Activated CD4-positive, alpha-beta T cell treated with anti-CD3 and anti-CD28 coated beads, Interleukin-2, Interleukin-6, amounts not matched to agents 100 ng/mL and 50 ng/mL, durations not matched to agents 16 hours and 8 hours (primary cell): ENCODE measurements around the gene UST.
A peak's percentile ranks its signal among the peaks of the same experiment; 100 is the strongest.
"Not testable (repeated sequence)": the region's sequence is repeated elsewhere in the genome, so short reads cannot be mapped to it uniquely, and the experiment has no call there.

Source experiments
- DNase-seq: peaks from one replicate; pipeline ENCODE4 v3.0.0-alpha.2; 2020

Gene UST

DNA sequence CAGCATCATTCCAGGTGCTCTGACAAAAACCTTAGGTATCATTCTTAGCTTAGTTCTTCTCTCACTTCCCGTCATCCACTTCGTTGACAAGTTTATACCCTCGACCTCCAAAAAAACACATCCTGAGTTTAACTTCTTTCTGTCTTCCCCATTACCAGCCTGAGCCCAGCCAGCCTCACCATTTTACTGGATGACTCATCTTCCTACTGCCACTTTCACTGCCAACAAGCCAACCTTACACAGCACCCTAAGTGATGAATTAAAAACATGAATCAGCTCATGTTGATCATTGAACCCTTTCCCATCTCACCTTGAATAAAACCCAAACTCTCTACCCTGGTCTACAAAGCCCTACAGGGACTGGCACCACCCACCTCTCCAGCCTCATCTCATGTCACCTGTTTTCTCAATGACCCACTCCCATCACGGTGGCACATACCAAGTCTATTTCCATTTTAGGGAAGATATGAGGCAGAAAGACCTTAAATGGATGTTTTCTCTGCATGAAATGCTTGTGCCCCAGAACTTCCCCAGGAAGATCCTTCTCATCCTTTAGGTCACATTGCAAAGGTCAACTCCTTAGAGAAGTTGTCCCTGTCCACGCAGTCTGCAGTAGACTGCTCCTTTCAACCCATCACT lies 9.9 kb upstream of the UST start:
- peak; percentile 64 for DNase-seq

DNA sequence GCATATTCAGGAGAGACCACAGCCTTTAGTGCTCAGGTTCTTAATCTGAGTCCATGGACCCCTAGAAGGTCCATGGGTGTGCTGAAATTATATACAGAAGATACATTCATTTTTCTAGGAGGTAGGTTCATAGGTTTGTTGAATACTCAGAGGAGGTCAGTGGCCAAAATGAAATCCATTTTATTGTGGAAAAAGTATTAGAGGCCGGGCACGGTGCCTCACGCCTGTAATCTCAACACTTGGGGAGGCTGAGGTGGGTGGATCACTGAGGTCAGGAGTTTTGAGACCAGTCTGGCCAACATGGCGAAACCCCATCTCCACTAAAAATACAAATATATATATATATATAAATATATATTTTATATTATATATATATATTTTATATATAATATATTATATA lies 9.0 kb upstream of the UST start:
- DNase-seq = no peak

DNA sequence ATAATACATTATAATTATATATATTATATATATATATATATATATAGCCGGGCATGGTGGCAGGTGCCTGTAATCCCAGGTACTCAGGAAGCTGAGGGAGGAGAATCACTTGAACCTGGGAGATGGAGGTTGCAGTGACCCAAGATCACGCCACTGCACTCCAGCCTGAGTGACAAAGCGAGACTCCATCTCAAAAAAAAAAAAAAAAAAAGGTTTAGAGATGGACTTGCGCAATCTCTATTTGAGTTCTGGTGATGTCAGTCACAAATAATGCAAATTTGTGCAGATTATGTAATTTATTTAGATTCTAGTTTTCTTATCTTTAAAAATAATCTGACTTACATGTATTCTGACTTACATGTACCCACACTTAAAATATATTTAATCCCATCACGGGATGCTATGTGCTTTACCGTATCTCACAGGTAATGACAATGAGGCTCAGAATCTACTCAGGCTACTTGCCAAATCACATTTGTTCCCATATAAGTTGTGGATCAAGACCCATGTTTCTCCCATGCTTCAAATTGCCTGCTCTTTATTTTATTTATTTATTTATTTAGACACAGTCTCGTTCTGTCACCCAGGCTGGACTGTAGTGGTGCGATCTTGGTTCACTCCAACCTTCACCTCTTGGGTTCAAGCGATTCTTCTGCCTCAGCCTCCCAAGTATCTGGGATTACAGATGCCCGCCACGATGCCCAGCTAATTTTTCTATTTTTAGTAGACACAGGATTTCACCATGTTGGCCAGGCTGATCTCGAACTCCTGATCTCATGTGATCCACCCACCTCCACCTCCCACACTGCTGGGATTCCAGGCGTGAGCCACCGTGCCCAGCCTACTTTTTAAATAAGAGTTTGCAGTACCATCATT lies 7.6 kb upstream of the UST start:
- no peak for DNase-seq

DNA sequence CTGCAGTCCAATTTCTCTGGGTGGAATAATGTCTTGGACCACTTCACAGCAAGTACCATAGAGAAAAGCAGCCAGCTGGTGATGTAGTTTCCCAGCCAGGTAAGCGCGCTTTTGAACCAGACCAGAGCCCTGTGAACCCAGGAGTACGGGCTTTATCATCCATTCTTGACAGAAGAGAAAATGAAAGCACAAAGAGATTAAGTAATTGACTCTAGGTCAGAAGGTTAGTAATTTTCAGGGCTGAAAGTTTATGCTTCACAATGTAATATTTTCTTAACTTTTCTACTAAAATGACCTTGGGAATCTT lies 7.1 kb upstream of the UST start:
- no peak for DNase-seq

DNA sequence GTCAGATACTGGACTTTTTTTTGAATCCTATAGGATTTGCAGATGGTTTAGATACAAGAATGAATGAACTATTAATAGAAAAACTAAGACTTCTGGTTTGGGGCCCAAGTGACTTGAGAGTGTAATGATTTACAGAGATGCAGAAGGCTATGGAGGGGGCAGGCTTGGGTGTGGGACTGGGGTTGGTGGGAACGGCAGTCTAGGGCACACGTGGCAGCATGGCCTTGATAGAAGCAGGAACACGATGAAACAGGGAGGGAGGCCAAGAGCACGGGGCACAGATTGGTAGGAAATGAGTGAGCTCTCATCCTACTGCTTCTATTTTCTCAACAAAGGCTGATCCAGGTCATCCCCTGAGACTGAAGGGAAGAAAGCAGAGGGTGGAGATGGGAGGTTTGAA lies 3.4 kb upstream of the UST start:
- no peak for DNase-seq

DNA sequence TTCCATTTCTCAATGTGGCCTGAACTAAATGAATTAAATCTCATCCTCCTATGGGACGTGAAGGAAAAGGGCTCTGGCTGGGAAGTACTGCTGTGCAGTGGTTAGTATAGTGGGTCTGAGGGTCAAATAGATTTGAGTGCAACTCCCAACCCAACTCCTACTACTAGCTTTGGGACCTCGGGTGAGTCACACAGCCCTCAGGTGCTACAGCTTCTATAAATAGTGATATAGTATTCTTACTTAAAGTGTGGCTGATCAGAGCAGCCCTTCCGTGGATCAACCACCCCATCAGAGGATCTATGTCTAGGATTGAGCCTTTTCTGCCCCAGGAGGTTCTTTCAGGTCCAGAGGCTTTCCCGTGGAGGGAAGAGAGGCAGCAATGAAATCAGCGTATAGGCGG lies 904 bp upstream of the UST start:
- no peak for DNase-seq

DNA sequence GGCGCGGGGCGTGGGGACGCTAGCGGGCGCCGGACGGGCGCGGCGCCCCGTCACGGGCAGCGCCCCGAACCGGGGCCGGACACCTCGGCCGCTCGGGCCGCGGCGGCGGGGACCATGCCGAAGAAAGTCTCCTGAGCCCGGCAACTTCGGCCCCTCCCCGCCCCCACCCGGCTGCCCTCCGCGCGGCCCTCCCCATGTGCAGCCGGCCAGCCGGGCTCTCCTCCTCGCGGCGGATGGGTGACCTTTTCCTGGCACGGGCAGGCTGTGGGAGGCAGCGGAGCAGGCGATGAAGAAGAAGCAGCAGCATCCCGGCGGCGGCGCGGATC lies 278 bp downstream of the UST start:
- no peak for DNase-seq

DNA sequence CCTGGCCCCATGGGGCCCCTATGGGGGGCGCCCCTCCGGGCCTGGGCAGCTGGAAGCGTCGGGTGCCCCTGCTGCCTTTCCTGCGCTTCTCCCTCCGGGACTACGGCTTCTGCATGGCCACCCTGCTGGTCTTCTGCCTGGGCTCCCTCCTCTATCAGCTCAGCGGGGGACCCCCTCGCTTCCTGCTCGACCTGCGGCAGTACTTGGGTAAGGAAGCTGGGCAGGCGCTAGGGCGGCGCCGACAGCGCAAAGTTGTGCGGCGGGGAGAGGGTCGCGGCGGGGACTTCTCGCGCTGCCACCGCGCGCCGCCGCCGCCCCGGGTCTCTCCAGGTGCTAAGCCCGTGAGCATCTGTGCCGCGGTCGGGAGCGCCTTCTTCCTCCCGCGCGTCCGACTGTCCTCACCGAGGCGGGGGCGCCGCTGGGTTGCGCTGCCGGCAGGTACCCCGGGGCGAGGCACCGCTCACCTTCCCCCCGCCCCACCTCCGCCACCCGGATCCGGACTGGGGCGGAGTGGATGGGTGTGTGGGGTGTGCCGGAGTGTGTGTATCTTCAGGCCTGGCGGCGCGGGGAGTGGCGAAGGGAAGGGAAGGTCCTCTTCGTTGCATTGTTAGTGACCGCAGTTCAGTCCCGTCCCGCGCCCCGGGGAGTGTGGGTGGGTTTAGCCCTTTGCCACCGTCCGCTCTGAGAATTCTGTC lies 788 bp downstream of the UST start:
- peak; percentile 33 for DNase-seq

DNA sequence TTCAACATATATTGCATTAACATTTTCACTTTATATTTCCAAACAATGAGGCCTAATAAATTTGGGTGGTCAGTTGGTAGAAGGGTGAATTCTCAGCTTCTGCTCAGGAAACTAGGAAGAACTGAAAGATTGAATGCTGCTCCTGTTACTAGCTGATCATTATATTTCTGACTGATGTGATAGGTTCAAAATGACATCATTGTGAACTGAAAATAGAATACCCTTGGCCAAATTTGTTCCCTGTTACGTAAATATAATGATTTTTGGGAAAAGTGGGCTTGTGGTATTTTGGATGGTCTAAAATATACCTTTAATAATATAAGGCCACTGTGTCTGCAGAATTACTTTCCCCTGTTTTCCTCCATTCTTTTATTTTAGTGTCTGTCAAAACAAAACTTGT lies 2.8 kb downstream of the UST start:
- no peak for DNase-seq

DNA sequence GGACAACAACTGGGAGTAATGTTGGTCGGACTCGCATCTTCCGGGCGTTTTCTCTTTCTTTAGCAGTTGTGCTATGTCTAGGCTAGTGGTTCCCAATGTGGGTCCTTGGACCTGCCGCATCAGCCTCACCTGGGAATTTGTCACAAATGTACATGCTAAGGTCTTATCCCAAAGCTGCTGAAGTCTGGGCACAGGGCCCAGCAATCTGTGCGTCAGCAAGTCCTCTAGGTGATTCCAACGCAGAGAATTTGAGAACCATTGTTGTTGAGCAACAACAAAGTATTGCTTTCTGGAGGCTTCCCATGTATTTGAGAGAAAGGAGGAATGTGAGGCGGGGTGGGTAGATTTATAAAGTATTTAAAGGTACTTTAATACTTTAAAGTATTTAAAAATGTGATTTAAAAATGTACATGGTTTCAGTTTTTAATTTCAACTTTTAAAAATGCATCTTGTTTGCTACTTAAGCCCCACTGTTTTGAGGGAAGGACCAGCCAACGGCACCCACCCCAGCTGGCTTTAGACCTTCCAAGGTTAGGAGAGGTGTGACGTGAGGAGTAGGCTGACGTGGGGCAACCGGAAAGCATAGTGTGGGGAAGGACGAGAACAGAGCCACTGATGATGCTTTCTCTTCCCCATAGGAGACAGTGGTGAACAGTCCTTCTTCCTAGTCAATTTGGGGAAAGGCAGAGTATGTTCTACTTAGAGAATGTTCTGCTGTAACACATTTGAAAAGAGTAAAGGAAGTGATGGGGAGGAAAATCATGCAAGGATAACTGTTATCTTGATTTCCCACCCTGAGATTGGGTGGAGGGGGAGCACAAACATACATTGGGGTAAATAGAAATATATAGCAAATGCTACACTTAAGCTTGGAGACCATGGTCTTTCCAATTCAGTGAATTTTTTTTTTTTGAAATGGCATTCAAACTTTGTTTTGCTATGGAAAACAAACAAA lies 4.3 kb downstream of the UST start:
- DNase-seq = no peak

DNA sequence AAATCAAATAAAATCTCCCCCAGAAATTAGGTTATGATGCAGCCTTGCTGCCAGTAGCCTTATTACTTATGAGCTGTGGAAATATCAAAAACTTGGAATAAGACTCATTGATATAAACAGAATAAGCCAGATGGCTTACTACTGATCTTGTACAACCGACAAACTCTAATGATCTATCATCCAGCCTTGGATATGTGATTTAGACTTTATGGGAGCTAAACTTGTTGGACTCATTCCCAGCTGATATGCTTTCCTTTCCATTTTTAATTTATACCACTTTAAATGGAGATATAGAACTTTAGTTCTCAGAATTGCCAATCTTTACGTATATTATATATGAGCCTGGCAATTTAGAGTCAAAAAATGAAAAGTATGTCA lies 5.0 kb downstream of the UST start:
- DNase-seq = no peak

DNA sequence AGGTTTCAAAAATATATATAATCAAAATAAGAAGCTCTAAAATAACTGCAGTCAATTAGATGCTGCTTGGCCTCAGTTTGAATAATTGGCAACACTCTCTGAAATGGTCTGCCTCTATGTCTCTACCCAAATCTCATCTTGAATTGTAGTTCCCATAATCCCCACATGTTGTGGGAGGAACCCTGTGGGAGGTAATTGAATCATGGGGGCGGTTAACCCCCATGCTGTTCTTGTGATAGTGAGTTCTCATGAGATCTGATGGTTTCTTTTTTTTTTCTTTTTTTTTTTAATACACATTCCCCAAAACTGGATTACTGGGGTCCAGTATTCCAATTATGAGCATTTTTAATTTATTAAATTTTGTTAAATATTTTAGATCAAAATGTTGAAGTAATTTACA lies 8.5 kb downstream of the UST start:
- not testable (repeated sequence) for DNase-seq

DNA sequence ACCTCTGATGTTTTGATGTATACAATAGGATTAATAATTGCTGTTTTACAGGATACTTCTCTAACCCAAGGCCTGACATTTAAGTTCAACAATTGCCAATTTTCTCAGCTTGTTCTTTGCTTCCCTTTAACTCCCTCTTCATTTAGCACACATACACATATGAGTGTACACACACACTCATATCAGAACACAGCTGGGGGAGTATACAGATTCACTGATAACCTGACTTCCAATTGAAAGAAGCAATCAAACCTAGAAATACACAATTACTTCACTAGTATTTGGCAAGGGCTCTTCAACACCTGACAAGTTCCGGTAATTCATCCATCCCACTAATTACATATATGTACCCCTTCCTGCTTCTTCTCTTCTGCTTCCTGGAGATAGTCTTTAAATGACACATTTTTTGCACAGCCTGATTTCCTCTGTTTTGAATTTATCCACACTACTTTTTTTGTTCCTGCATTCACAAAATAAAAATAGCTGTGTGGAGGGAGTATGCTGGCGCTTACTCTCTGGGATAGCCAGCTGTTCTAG lies 11.2 kb downstream of the UST start:
- DNase-seq = peak; percentile 76

DNA sequence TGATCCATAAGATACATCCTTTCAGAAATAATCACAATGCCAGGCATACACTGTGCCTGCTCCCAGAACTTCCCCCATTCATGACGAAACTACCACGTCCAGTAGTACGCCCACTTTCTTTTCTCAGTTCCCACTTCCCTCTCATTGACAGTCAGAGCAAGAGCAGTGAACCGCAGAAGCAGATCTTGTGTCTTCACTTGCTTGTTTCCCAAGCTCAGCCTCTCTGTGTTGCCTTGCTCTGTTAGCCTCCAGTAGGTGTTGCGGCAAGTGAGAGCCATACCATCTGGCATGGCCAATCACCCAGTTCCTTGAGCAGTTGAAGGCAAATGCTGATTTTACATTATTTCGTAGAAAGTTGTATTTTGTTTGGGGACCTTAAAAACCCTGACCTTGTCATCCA lies 11.7 kb downstream of the UST start:
- peak; percentile 88 for DNase-seq

DNA sequence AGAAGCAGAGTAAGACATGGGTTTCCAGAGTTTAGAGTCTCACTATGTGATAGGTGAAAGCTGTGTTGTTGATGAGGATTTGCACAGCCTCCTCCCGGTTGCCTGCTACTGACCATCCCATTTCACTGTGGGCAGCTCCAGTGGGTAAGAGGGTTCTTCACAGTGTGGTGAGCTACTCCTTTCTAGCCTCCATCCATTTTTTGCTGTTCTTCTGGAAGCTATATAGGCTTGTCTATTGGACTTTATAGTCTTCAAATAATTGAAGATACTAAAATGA lies 13.4 kb downstream of the UST start:
- DNase-seq = no peak

DNA sequence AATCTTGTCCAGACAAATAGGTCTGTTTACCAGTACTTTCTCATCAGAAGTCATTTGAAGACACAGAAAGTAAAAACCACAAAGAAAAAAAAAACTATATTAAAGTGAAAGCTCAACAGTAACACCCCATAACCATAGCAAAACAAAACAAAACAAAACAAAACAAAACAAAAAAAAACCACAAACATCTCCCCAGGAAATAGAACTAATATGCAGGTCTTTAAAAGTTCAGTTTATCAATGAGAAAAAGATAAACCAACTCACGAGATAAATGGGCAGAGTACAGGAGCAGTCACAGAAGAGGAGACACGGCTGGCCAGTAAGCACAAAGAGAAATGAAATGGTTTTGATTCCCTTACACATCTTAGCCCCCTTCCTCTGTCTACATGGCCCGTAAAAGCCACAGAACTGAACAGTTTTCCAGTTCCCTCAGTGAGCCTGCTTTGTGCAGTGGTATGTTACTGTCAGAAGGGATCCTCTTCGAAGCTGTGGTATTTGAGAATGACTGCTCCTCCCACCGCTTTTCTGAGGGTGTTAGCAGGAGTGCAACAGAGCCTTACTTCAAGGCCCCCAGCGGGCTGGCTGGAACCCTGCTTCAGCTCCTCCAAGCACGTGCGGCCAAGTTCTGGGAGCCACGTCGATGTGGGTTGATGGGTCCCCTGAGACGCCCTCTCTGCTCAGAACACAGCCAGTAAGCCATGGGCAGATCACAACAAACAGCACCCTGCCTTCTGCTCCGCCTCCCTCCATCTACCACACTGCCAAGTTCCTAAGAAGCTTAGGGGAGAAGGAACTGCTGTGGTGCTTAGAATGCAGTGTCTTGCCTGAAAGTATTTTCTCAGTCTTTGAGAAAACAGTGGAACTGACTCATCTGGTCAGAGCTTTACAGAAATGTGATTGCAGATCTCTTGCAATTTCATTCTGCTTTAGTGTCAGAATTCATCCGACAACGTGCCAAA lies 14.0 kb downstream of the UST start:
- DNase-seq = peak; percentile 66

DNA sequence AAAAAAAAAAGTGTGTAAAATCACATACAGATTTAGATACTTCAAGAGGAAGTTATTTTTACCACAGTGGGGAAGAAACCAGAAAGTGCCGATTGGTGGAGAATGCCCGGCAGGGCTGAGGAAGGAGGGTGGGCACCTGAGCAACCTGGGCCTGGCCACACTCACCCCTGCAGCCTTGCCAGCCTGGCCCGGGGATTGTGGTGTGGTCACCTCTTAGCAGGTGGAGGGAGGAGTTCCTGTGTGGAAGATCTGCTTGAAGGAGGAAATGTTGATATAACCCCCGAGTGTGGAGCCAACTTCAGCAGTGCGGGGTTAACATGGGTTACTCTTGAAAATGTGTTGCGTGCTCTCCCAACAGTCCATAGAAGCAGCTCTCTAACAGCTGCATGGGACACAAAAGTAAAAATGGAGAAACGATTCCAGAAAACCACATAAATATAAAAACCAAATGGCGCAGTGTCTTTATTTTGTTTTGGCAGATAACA lies 14.7 kb downstream of the UST start:
- DNase-seq = no peak

DNA sequence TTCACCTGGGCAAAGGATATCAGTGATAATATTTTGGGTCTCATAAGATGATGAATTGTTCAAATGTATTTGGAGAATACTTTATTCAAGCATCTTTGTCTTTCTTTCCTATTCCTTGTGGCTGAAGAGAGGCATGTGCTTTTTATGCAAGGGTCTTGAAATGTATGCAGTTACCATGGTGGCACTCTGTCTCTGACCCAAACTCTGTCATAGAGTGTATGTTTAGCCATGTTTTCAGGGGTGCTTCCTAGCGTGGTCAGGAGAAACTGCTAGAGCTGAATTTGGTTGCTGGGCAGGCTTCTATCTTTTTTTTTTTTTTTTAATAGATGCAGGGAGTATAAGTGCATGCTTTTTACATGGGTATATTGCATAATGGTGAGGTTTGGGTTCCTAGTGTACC lies 15.4 kb downstream of the UST start:
- no peak for DNase-seq

DNA sequence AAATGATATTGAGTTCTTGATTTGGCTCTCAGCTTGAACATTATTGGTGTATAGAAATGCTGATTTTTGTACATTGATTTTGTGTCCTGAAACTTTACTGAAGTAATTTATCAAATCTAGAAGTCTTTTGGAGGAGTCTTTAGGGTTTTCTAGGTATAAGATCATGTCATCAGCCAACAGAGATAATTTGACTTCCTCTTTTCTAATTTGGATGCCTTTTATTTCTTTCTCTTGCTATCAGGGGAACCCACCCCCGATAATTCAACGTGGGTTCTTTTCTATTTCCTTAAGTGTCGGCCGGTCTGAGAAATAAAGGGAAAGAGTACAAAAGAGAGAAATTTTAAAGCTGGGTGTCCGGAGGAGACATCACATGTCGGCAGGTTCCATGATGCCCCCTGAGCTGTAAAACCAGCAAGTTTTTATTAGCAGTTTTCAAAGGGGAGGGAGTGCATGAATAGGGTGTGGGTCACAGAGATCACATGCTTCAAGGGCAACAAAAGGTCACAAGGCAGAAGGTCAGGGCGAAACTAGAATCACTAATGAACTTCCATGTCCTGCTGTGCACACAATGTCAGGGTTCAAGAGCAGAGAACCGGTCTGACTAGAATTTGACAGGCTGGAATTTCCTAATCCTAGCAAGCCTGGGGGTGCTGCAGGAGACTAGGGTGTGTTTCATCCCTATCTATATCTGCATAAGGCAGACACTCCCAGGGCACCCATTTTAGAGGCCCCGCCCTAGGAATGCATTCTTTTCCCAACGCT lies 17.6 kb downstream of the UST start:
- DNase-seq = not testable (repeated sequence)

DNA sequence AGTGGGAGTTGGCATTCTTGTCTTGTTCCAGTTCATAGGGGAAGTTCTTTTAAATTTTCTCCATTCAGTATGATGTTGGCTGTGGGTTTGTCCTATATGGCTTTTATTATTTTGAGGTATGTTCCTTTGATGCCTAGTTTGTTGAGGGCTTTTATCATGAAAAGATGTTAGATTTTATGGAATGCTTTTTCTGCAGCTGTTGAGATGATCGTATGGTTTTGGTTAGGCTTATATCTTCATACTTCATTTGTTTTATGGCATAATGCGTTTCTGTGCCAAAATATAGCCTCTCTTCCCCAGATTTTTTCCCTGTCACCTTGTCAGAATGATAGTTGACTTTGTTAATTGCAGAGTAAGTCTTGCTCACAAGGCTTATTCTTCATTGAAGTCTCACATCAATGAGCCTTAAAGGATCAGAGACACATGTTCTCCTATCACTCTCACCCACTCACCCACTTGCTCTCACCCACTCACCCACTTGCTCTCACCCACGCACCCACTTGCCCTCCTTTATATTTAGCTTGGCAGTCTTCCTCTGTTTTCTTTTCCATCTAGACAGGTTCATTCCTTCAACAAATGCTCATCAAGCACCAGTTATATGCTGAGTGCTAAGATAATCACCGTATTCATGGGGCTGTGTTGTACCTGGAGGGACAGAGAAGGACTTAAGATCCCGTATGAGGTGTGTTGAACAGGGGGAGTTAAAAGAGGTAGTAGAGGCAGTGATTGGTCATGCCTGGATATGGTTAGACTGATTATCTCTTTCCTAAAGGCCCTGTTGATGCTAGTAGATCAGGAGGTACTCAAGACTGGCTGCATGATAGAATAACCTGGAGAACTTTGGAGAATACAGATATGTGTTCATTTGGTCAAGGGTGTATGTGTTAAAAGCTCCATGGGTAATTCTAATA lies 19.3 kb downstream of the UST start:
- no peak for DNase-seq
